Measurements from ENCODE around the gene MMP2.

GRCh38 chr16:55454861-55455260, 24.1 kb upstream of the MMP2 start:
- TF ChIP-seq CTCF (IDR thresholded peaks at IDR 0.05) (no peak), POLR2A (IDR thresholded peaks at IDR 0.05) (no peak)

All from heart left ventricle (tissue), 13 donors.